ENCODE results near the gene CATSPERE. TPM values are rescaled to one million over a fixed set of nuclear protein-coding genes. Genes with fewer than 3 reads are reported as not detected.

CATSPERE gene
- total and polyA plus RNA-seq, 9 of the 15 experiments (the other 6 are each of a cell fraction or from before 2014, with no cell fraction given): 0.06 to 0.16 (median 0.09) TPM; not detected in 3

- intact Hi-C loops (cut with micrococcal nuclease) (no loop called here), in situ Hi-C loops (cut with MboI) (no loop called here)
- Histone ChIP-seq H4K20me1 (replicated peaks; ENCODE audit: control insufficient read depth, insufficient read depth, low read length) (no peaks in the 10 kb centered on the region), H3K9me3 (replicated peaks; ENCODE audit: control insufficient read depth, insufficient read depth, low read depth, low read length) (no peaks in the 10 kb centered on the region), H3K4me3 (no peak overlapping the region), H3K27ac (ENCODE audit: extremely low read depth, low read depth, low read length) (no peak overlapping the region), H3K36me3 (ENCODE audit: control insufficient read depth, insufficient read depth, low read length) (no peaks in the 10 kb centered on the region), H3K9me1 (ENCODE audit: control insufficient read depth, insufficient read depth, low read length) (no peaks in the 10 kb centered on the region), H2AFZ (ENCODE audit: low read depth, low read length) (no peak overlapping the region), H3K4me2 (ENCODE audit: insufficient read depth, low read length) (no peak overlapping the region), H3K79me2 (ENCODE audit: control insufficient read depth, insufficient read depth, low read length) (no peaks in the 10 kb centered on the region), H3K4me1 (replicated peaks in 1 of 2; ENCODE audit: control insufficient read depth in 2 of 2, insufficient read depth in 2 of 2, low read length in 2 of 2) (no peaks in the 10 kb centered on the region), H3K9ac (ENCODE audit: insufficient read depth in 1 of 2, low read depth in 2 of 2, low read length in 2 of 2) (no peak overlapping the region), H3K27me3 (ENCODE audit: control insufficient read depth in 2 of 2, insufficient read depth in 2 of 2, low read length in 2 of 2) (no peaks in the 10 kb centered on the region)
- BruUV-seq (replicated peaks): no TSS peak
- DNase-seq (ENCODE audit: extremely low read depth in 1 of 4, low spot score in 3 of 4) (no peak), ATAC-seq (no peak), FAIRE-seq (no peak)
- TF ChIP-seq KLF13 (tag; IDR thresholded peaks at IDR 0.05; ENCODE audit: borderline replicate concordance, low read depth): no peak
- no peak for TF ChIP-seq CREM (IDR thresholded peaks at IDR 0.05; ENCODE audit: low read depth)
- TF ChIP-seq NFRKB (IDR thresholded peaks at IDR 0.05; ENCODE audit: low read depth): no peak
- no peak for TF ChIP-seq ZNF778 (CRISPR knock-in tag; IDR thresholded peaks at IDR 0.05)
- no peak for TF ChIP-seq PHB (CRISPR knock-in tag; IDR thresholded peaks at IDR 0.05)
- no peak for TF ChIP-seq SOX6 (IDR thresholded peaks at IDR 0.05)
- no peak for TF ChIP-seq NCOR1 (IDR thresholded peaks at IDR 0.05)
- POLR2A ChIA-PET: no interaction called here
- 0% methylated on average over 1 of the region's 1 CpG for WGBS (ENCODE audit: insufficient coverage, low coverage, missing lambda C conversion rate)
- CTCF ChIA-PET (ENCODE audit: low intra/inter-chr PET ratio): no interaction called here
These were observed 96.5 kb downstream of the CATSPERE start for GRCh38 chr1:244557565-244557964.

GRCh38 chr1:244559561-244559960 lies 98.5 kb downstream of the CATSPERE start:
- in situ Hi-C loops (cut with MboI): no loop called here
- H3K79me2 ChIP-seq (ENCODE audit: control insufficient read depth, insufficient read depth, low read length): no peaks in the 10 kb centered on the region
- WGBS (ENCODE audit: insufficient coverage, low coverage, missing lambda C conversion rate): 0% methylated on average over 1 of the region's 1 CpG
- DNase-seq (ENCODE audit: extremely low read depth in 1 of 4, low spot score in 3 of 4) (no peak), ATAC-seq (no peak), FAIRE-seq (no peak)
- no peak overlapping the region for H3K4me3 ChIP-seq
- no TSS peak for BruUV-seq (replicated peaks)
- no peaks in the 10 kb centered on the region for H3K36me3 ChIP-seq (ENCODE audit: control insufficient read depth, insufficient read depth, low read length)
- intact Hi-C loops (cut with micrococcal nuclease): no loop called here
- H3K9me1 ChIP-seq (ENCODE audit: control insufficient read depth, insufficient read depth, low read length): no peaks in the 10 kb centered on the region
- H4K20me1 ChIP-seq (replicated peaks; ENCODE audit: control insufficient read depth, insufficient read depth, low read length): no peaks in the 10 kb centered on the region
- no peak overlapping the region for H2AFZ ChIP-seq (ENCODE audit: low read depth, low read length)
- H3K4me1 ChIP-seq (replicated peaks in 1 of 2; ENCODE audit: control insufficient read depth in 2 of 2, insufficient read depth in 2 of 2, low read length in 2 of 2): no peaks in the 10 kb centered on the region
- no peak overlapping the region for H3K27ac ChIP-seq (ENCODE audit: extremely low read depth, low read depth, low read length)
- H3K27me3 ChIP-seq (ENCODE audit: control insufficient read depth in 2 of 2, insufficient read depth in 2 of 2, low read length in 2 of 2): no peaks in the 10 kb centered on the region
- no peak overlapping the region for H3K4me2 ChIP-seq (ENCODE audit: insufficient read depth, low read length)
- ChIA-PET CTCF (ENCODE audit: low intra/inter-chr PET ratio) (no interaction called here), POLR2A (no interaction called here)
- no peak overlapping the region for H3K9ac ChIP-seq (ENCODE audit: insufficient read depth in 1 of 2, low read depth in 2 of 2, low read length in 2 of 2)
- H3K9me3 ChIP-seq (replicated peaks; ENCODE audit: control insufficient read depth, insufficient read depth, low read depth, low read length): no peaks in the 10 kb centered on the region
- TF ChIP-seq POLR2AphosphoS2 (IDR thresholded peaks at IDR 0.05; ENCODE audit: low read length): no peak
- TF ChIP-seq BMI1 (IDR thresholded peaks at IDR 0.05; ENCODE audit: low read length): no peak
- no peak for TF ChIP-seq PHB (CRISPR knock-in tag; IDR thresholded peaks at IDR 0.05)
- no peak for TF ChIP-seq BRD4 (IDR thresholded peaks at IDR 0.05)
- no peak for TF ChIP-seq NR1H2 (CRISPR knock-in tag; IDR thresholded peaks at IDR 0.05)
- no peak for TF ChIP-seq RBM34 (IDR thresholded peaks at IDR 0.05; ENCODE audit: borderline replicate concordance, insufficient read depth, low read length)
- TF ChIP-seq XRCC5 (IDR thresholded peaks at IDR 0.05; ENCODE audit: low read depth, low read length): no peak
- no peak for TF ChIP-seq NFATC3 (IDR thresholded peaks at IDR 0.05)
- no peak for TF ChIP-seq KDM2B (CRISPR knock-in tag; IDR thresholded peaks at IDR 0.05)
- no peak for TF ChIP-seq DNMT1 (IDR thresholded peaks at IDR 0.05)
- TF ChIP-seq SMARCB1 (IDR thresholded peaks at IDR 0.05; ENCODE audit: insufficient read length, low read depth): no peak
- no peak for TF ChIP-seq ZNF512 (tag; IDR thresholded peaks at IDR 0.05)
- no peak for TF ChIP-seq CBFA2T3 (IDR thresholded peaks at IDR 0.05)
